B cell (primary cell): ENCODE data around the gene FCGBP. TPM values are rescaled to one million over a fixed set of nuclear protein-coding genes. Genes with fewer than 3 reads are reported as not detected.
"Not testable (repeated sequence)": the region's sequence is repeated elsewhere in the genome, so short reads cannot be mapped to it uniquely, and the experiment has no call there.

Experiments used
- ATAC-seq: fragments of 200-7000 bp; cut with Tn5 transposase; one replicate; pipeline ENCODE4 v1.10.0; 2021; ENCODE audit warnings: low read depth, mild to moderate bottlenecking, moderate number of reproducible peaks, moderate library complexity
- CTCF ChIA-PET: fragments of 350-600 bp; sonication (Branson Sonifier 250); formaldehyde crosslinking; loops from one replicate; lab custom pipeline; 2021; ENCODE audit warnings: antibody characterized with exemption, inconsistent platforms; lab: Charles Lee
- POLR2A ChIA-PET: fragments of 350-600 bp; sonication (Branson Sonifier 250); formaldehyde crosslinking; loops from one replicate; lab custom pipeline; 2021; ENCODE audit warnings: antibody characterized with exemption; lab: Charles Lee
- DNase-seq: peaks from one replicate; pipeline ENCODE4 v3.0.0; 2013
- H2AFZ ChIP-seq: 2 replicates; pipeline ENCODE4 v1.6.1; 2012; ENCODE audit warnings: mild to moderate bottlenecking, low read depth, low read length; ENCODE audit not compliant: insufficient read depth, poor library complexity, severe bottlenecking
- H3K27ac ChIP-seq, 2 donors: 1 replicate in 1 of 2; 2 replicates in 1 of 2; pipeline ENCODE4 v1.5.1; 2012 to 2013; ENCODE audit warnings: low read length in 2 of 2, mild to moderate bottlenecking in 2 of 2, moderate library complexity in 1 of 2
- H3K27me3 ChIP-seq, 4 experiments: fragments of 200-600 bp in 1 of 4; sonication (generic) in 1 of 4; replicated peaks in 1 of 4; 1 replicate in 2 of 4; 2 replicates in 2 of 4; pipeline versions ENCODE4 v1.6.1 to v1.7.0; 2013 to 2016; ENCODE audit warnings: low read length in 3 of 4, mild to moderate bottlenecking in 2 of 4, mixed read lengths in 1 of 4, moderate library complexity in 1 of 4; ENCODE audit not compliant: insufficient read depth in 4 of 4, control insufficient read depth in 3 of 4; ENCODE audit errors: control extremely low read depth in 1 of 4
- H3K36me3 ChIP-seq, 2 experiments: replicated peaks in 1 of 2; 1 replicate in 1 of 2; 2 replicates in 1 of 2; pipeline versions ENCODE4 v1.6.1 to v1.7.1; 2013; ENCODE audit warnings: low read length in 1 of 2; ENCODE audit not compliant: insufficient read depth in 2 of 2, control insufficient read depth in 1 of 2; ENCODE audit errors: control extremely low read depth in 1 of 2, extremely low read depth in 1 of 2
- H3K4me1 ChIP-seq, 2 donors: fragments of 200-600 bp in 1 of 2; sonication (generic) in 1 of 2; 1 replicate in 1 of 2; 2 replicates in 1 of 2; pipeline versions ENCODE4 v1.5.1 to v1.6.1; 2013 to 2017; ENCODE audit warnings: low read length in 2 of 2; ENCODE audit not compliant: control insufficient read depth in 2 of 2, insufficient read depth in 2 of 2
- H3K4me2 ChIP-seq: replicated peaks from 2 replicates; pipeline ENCODE3; 2012; ENCODE audit warnings: mild to moderate bottlenecking, low read depth, low read length; ENCODE audit not compliant: poor library complexity, severe bottlenecking
- H3K4me3 ChIP-seq, 5 experiments: fragments of 200-600 bp in 1 of 5; sonication (generic) in 1 of 5; 1 replicate in 3 of 5; 2 replicates in 2 of 5; pipeline versions ENCODE4 v1.5.1 to v1.7.0; 2011 to 2016; ENCODE audit warnings: low read length in 4 of 5, mild to moderate bottlenecking in 4 of 5, low read depth in 2 of 5, control low read depth in 1 of 5, moderate library complexity in 1 of 5; ENCODE audit not compliant: insufficient read depth in 1 of 5; ENCODE audit errors: control extremely low read depth in 1 of 5, extremely low read depth in 1 of 5
- H3K79me2 ChIP-seq: fragments of 200-600 bp; sonication (generic); one replicate; pipeline ENCODE4 v1.6.0; 2016; ENCODE audit warnings: low read length; ENCODE audit not compliant: control insufficient read depth, insufficient read depth
- H3K9ac ChIP-seq: fragments of 200-600 bp; sonication (generic); 2 replicates; pipeline ENCODE4 v1.6.1; 2017; ENCODE audit warnings: mild to moderate bottlenecking, low read length, moderate library complexity
- H3K9me3 ChIP-seq, 3 donors: one replicate each; pipeline versions ENCODE4 v1.6.1 to v1.7.1; 2013; ENCODE audit warnings: low read length in 2 of 3; ENCODE audit not compliant: control insufficient read depth in 2 of 3, insufficient read depth in 1 of 3; ENCODE audit errors: control extremely low read depth in 1 of 3
- H4K20me1 ChIP-seq: 2 replicates; pipeline ENCODE4 v1.6.0; 2012; ENCODE audit warnings: mild to moderate bottlenecking, low read length; ENCODE audit not compliant: insufficient read depth, control insufficient read depth, poor library complexity, severe bottlenecking
- H3K27ac Mint-ChIP-seq: one replicate; pipeline ENCODE4 v1.8.0; 2021; ENCODE audit warnings: mixed read lengths
- H3K27me3 Mint-ChIP-seq: one replicate; pipeline ENCODE4 v1.8.0; 2021; ENCODE audit warnings: mixed read lengths
- H3K4me1 Mint-ChIP-seq: one replicate; pipeline ENCODE4 v1.8.0; 2021; ENCODE audit warnings: mixed read lengths
- H3K4me3 Mint-ChIP-seq: one replicate; pipeline ENCODE4 v1.8.0; 2021; ENCODE audit warnings: mixed read lengths
- H3K9me3 Mint-ChIP-seq: one replicate; pipeline ENCODE4 v1.8.0; 2022; ENCODE audit warnings: mixed read lengths; ENCODE audit not compliant: insufficient read depth
- EZH2 ChIP-seq: IDR thresholded peaks from 2 replicates; pipeline ENCODE4 v1.6.1; 2012; ENCODE audit warnings: borderline replicate concordance, low read depth, mild to moderate bottlenecking, moderate library complexity, low read length; ENCODE audit not compliant: insufficient read depth, poor library complexity, severe bottlenecking
- WGBS: methylation state at CpG from one replicate; pipeline ENCODE4 v1.1.5; 2013; ENCODE audit warnings: missing lambda C conversion rate; ENCODE audit not compliant: insufficient coverage; 5-methylcytosine and 5-hydroxymethylcytosine counted together
- intact Hi-C: fragments of 100-400 bp; cut with micrococcal nuclease; formaldehyde crosslinking; loops from one replicate; pipeline ENCODE4 v1.10.0; 2022
- polyA plus RNA-seq: library from polyadenylated mRNA; depleted of rRNA; stranded (reverse); fragments of >200 nt; gene quantifications from 2 replicates; pipeline ENCODE4 v1.2.3, GENCODE V29; 2012
- total RNA-seq, 2 donors: library from RNA; stranded (reverse); fragments of 120-200 nt in 1 of 2; gene quantifications; 1 replicate in 1 of 2; 2 replicates in 1 of 2; pipeline versions ENCODE4 v1.2.3 to v1.2.4, GENCODE V29; 2013 to 2022

The FCGBP gene
- total and polyA plus RNA-seq, 2 donors (not counting 1 experiment from before 2014, with no cell fraction given), result 5.7 to 22.9 TPM

DNA sequence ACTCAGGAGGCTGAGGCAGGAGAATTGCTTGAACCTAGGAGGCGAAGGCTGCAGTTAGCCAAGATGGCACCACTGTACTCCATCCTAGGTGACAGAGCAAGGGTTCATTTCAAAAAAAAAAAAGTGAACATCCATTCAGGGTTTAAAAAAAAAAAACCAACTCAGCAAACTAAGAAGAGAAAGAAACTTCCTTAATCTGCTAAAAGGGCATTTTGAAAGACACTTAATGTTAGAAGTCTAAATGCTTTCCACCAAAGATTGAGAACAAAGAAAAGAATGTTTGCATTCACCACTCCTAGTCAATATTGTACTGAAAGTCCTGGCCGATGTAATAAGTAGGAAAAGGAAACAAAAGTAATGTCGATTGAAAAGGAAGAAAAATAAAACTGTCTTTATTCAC, 29.5 kb upstream of the FCGBP start:
- no peaks in the 10 kb centered on the region for H3K27me3 Mint-ChIP-seq
- no peak overlapping the region for H3K4me2 ChIP-seq
- ChIA-PET POLR2A (no interaction called here), CTCF (interaction anchor here (0.6 kb wide), 1 partner anchor 52 kb away, joined by 4 read pairs; no protein-coding TSS in a partner anchor)
- no peaks in the 10 kb centered on the region for H3K27me3 ChIP-seq
- no peaks in the 10 kb centered on the region for H4K20me1 ChIP-seq
- peaks cover 29% of the 10 kb centered on the region for H3K4me1 Mint-ChIP-seq
- H3K79me2 ChIP-seq, result no peaks in the 10 kb centered on the region
- no peaks in the 10 kb centered on the region for H3K9me3 ChIP-seq
- H3K27ac Mint-ChIP-seq, result no peak overlapping the region
- no peak for ATAC-seq
- no peak for DNase-seq
- H3K4me1 ChIP-seq, result peaks cover 19 to 20% of the 10 kb centered on the region in 2 donors
- peak overlapping the region; percentile 5 for H2AFZ ChIP-seq
- H3K4me3 Mint-ChIP-seq, result no peak overlapping the region
- no peaks in the 10 kb centered on the region for H3K36me3 ChIP-seq
- no peak for TF ChIP-seq EZH2
- no CpG with 5 or more reads among the region's 3 CpGs for WGBS
- no peaks in the 10 kb centered on the region for H3K9me3 Mint-ChIP-seq
- no peak overlapping the region for H3K27ac ChIP-seq
- intact Hi-C loops, result no loop called here
- H3K9ac ChIP-seq, result no peak overlapping the region
- H3K4me3 ChIP-seq, result no peak overlapping the region

DNA sequence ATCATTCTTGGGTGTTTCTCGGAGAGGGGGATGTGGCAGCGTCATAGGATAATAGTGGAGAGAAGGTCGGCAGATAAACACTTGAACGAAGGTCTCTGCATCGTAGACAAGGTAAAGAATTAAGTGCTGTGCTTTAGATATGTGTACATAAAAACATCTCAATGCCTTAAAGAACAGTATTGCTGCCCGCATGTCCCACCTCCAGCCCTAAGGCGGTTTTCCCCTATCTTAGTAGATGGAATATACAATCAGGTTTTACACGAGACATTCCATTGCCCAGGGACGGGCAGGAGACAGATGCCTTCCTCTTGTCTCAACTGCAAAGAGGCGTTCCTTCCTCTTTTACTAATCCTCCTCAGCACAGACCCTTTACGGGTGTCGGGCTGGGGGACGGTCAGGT, 25.0 kb upstream of the FCGBP start:
- H3K4me3 ChIP-seq, POLR2A ChIA-PET, CTCF ChIA-PET, H3K9ac ChIP-seq, H3K79me2 ChIP-seq, ATAC-seq, DNase-seq, intact Hi-C loops, H3K36me3 ChIP-seq, H3K27me3 ChIP-seq, H4K20me1 ChIP-seq, H3K27me3 Mint-ChIP-seq, H3K9me3 ChIP-seq, H3K9me3 Mint-ChIP-seq: not testable (repeated sequence)
- peak overlapping the region in 1 of 2 donors; percentile 60 for H3K27ac ChIP-seq
- peak overlapping the region; percentile 51 for H3K4me2 ChIP-seq
- peak overlapping the region; percentile 28 for H3K27ac Mint-ChIP-seq
- peaks cover 46% of the 10 kb centered on the region for H3K4me1 Mint-ChIP-seq
- peaks cover 39 to 42% of the 10 kb centered on the region in 2 donors for H3K4me1 ChIP-seq
- WGBS, result 71% methylated on average over 1 of the region's 13 CpGs
- H3K4me3 Mint-ChIP-seq, result peak overlapping the region; percentile 73
- H2AFZ ChIP-seq, result peak overlapping the region; percentile 42

DNA sequence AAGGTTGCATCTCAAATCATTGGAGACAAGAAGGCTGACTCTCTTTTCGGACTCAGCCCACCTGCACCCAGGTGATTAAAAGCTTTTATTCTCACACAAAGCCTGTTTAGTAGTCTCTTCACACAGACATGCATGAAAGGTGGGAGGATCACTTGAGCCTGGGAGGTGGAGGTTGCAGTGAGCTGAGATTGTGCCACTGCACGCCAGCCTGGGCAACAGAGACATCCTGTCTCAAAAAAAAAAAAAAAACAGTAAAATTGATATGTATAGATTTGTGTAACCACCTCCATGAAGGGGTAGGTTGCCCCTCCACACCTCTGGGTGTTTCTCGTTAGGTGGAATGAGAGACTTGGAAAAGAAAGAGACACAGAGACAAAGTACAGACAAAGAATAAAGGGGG, 24.5 kb upstream of the FCGBP start:
- CTCF ChIA-PET, intact Hi-C loops, H3K27me3 ChIP-seq, H3K9me3 Mint-ChIP-seq, H3K4me3 Mint-ChIP-seq, H3K36me3 ChIP-seq, H3K27me3 Mint-ChIP-seq, H3K79me2 ChIP-seq, DNase-seq, H3K9me3 ChIP-seq, H3K9ac ChIP-seq, H4K20me1 ChIP-seq, H3K4me3 ChIP-seq: not testable (repeated sequence)
- H3K4me1 ChIP-seq, result peaks cover 42 to 45% of the 10 kb centered on the region in 2 donors
- H3K4me2 ChIP-seq, result peak overlapping the region; percentile 51
- 100% methylated on average over 1 of the region's 3 CpGs for WGBS
- POLR2A ChIA-PET, result interaction anchor here (1.2 kb wide), 1 partner anchor 10 kb away, joined by 5 read pairs; no protein-coding TSS in a partner anchor
- ATAC-seq, result peak; percentile 28
- Mint-ChIP-seq H3K4me1 (peaks cover 45% of the 10 kb centered on the region), H3K27ac (peak overlapping the region; percentile 28)
- H3K27ac ChIP-seq, result peak overlapping the region in 1 of 2 donors; percentile 60
- peak overlapping the region; percentile 42 for H2AFZ ChIP-seq

DNA sequence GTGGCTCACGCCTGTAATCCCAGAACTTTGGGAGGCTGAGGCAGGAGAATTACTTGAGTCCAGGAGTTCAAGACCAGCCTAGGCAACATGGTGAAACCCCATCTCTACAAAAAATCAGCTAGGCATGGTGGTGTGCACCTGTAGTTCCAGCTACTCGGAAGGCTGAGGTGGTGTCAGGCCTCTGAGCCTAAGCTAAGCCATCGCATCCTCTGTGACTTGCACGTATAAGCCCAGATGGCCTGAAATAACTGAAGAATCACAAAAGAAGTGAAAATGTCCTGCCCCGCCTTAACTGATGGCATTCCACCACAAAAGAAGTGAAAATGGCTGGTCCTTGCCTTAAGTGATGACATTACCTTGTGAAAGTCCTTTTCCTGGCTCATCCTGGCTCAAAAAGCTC, 23.5 kb upstream of the FCGBP start:
- H3K4me2 ChIP-seq, DNase-seq, H3K27me3 Mint-ChIP-seq, H3K27ac ChIP-seq, H3K27me3 ChIP-seq, H3K9me3 Mint-ChIP-seq, H3K9me3 ChIP-seq, H2AFZ ChIP-seq, H3K36me3 ChIP-seq, H4K20me1 ChIP-seq, ATAC-seq, intact Hi-C loops, H3K4me3 ChIP-seq, H3K79me2 ChIP-seq, H3K9ac ChIP-seq: not testable (repeated sequence)
- H3K27ac Mint-ChIP-seq, result peak overlapping the region; percentile 24
- CTCF ChIA-PET, result interaction anchor here (2.0 to 3.1 kb wide), 2 partner anchors 11 to 13 kb away, joined by 7 to 15 read pairs; partner anchors contain the start of gene PSMC4
- 43% methylated on average over 4 of the region's 5 CpGs for WGBS
- peak overlapping the region; percentile 33 for H3K4me3 Mint-ChIP-seq
- POLR2A ChIA-PET, result interaction anchor here (0.7 to 1.2 kb wide), 2 partner anchors 8 to 11 kb away, joined by 5 read pairs; no protein-coding TSS in a partner anchor
- peaks cover 53% of the 10 kb centered on the region for H3K4me1 Mint-ChIP-seq
- peaks cover 45 to 51% of the 10 kb centered on the region in 2 donors for H3K4me1 ChIP-seq
